Activated naive CD8-positive, alpha-beta T cell treated with anti-CD3 and anti-CD28 coated beads, Interleukin-2, amount 50 U/mL, for 24 hours (primary cell): ENCODE measurements around the gene CDC42SE2.
A peak's percentile ranks its signal among the peaks of the same experiment; 100 is the strongest.
"Not testable (repeated sequence)": the region's sequence is repeated elsewhere in the genome, so short reads cannot be mapped to it uniquely, and the experiment has no call there.

Source experiments
- ATAC-seq: fragments of 150-1000 bp; cut with Tn5 transposase; one replicate; pipeline ENCODE4 v1.10.0; 2021
- DNase-seq: peaks from one replicate; pipeline ENCODE4 v3.0.0; 2021
- H3K27ac Mint-ChIP-seq: one replicate; pipeline ENCODE4 v1.8.0; 2021; ENCODE audit warnings: mild to moderate bottlenecking, mixed read lengths
- H3K27me3 Mint-ChIP-seq: one replicate; pipeline ENCODE4 v1.8.0; 2021; ENCODE audit warnings: mixed read lengths
- H3K36me3 Mint-ChIP-seq: one replicate; pipeline ENCODE4 v1.8.0; 2021; ENCODE audit warnings: low read depth, mixed read lengths
- H3K4me1 Mint-ChIP-seq: one replicate; pipeline ENCODE4 v1.8.0; 2021; ENCODE audit warnings: mixed read lengths
- H3K4me3 Mint-ChIP-seq: one replicate; pipeline ENCODE4 v1.8.0; 2021; ENCODE audit warnings: mild to moderate bottlenecking, moderate library complexity, mixed read lengths
- H3K9me3 Mint-ChIP-seq: one replicate; pipeline ENCODE4 v1.8.0; 2021; ENCODE audit warnings: mixed read lengths

The CDC42SE2 gene

DNA sequence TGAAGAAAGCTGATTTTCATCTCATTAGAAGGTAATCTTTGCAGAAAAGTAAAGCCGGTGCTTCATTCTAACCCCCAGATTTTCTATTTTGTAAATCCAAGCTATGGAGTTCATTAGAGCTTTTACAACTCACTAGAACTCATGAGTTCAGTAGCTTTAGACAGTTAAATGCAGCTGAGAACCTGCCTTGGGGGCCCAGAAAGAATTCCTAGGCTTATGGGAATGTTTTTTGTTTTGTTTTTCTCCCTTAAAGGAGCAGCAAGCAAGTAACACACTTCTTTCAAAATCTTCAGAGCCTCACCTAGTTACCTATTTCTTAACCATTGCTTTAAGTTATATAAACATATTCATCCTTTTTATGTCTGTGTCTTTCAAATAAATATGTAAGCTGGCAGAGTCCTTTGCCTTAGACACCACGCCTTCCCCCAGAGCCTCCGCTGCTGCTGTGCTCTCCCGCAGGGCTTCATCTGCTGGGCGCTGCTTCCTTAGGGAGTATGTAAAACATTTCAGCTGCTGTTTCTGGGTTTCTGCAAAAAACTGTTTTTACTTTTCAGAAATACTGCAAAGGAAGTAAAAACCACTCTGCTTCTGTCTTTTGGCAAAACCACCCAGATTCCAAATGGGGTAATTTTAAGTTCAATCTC lies 132.9 kb downstream of the CDC42SE2 start:
- Mint-ChIP-seq H3K27ac (peak overlapping the region; percentile 96), H3K9me3 (peaks cover 8% of the 10 kb centered on the region), H3K4me1 (peaks cover 70% of the 10 kb centered on the region), H3K36me3 (peaks cover 82% of the 10 kb centered on the region), H3K4me3 (no peak overlapping the region), H3K27me3 (no peaks in the 10 kb centered on the region)
- no peak for ATAC-seq
- no peak for DNase-seq

DNA sequence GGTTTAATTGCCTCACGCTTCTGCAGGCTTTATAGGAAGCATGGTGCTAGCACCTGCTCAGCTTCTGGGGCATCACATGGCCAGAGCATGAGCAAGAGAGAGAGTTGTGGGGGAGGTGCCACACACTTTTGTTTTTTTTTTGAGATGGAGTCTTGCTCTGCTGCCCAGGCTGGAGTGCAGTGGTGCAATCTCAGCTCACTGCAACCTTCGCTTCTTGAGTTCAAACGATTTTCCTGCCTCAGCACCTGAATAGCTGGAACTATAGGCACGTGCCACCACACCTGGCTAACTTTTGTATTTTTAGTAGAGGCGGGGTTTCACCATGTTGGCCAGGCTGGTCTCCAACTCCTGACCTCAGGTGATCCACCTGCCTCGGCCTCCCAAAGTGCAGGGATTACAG lies 135.2 kb downstream of the CDC42SE2 start:
- Mint-ChIP-seq H3K4me1 (peaks cover 48% of the 10 kb centered on the region), H3K36me3 (peaks cover 78% of the 10 kb centered on the region), H3K9me3 (peaks cover 21% of the 10 kb centered on the region)
- not testable (repeated sequence) for ATAC-seq, H3K27me3 Mint-ChIP-seq, H3K27ac Mint-ChIP-seq, H3K4me3 Mint-ChIP-seq, DNase-seq

DNA sequence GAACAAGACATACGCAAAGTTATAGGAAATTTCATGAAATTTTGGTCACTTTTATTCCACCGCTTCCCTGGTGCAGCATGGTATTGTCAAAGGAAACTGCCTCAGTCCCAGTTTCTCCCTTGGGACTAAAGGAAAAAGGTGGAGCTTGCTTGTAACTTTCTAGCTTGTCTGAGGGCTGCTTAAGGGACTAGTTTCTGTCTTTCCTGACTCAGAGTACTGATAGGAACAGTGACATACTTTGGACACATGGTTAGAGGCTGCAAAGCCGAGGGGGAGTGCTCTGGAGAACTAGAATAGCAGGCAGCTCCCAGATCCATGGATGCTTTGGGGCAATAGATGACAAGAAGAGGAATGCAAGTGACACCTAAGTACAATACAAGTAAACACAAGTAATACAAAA lies 136.7 kb downstream of the CDC42SE2 start:
- peaks cover 21% of the 10 kb centered on the region for H3K9me3 Mint-ChIP-seq
- ATAC-seq = no peak
- peaks cover 74% of the 10 kb centered on the region for H3K36me3 Mint-ChIP-seq
- no peaks in the 10 kb centered on the region for H3K27me3 Mint-ChIP-seq
- no peak overlapping the region for H3K4me3 Mint-ChIP-seq
- no peak for DNase-seq
- peak overlapping the region; percentile 37 for H3K27ac Mint-ChIP-seq
- H3K4me1 Mint-ChIP-seq = peaks cover 33% of the 10 kb centered on the region

DNA sequence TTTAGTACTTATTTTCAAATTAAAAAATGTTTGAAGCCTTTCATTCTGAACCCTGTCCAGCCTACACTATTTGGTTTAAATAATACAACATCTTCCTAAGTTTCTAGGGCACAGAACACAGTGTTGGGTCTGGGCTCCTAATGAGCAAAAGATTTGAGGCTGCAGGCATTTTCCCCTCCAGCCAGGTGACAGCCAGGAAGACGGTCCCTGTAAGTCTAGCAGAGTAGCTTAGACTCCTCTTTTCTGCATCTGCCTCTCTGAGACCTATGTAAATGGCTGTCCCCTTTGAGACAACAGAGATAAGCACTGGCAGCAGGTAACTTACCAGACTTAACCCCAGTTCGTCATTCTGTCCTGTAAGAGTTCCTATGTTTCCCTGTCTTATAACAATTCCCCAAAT lies 141.8 kb downstream of the CDC42SE2 start:
- peaks cover 73% of the 10 kb centered on the region for H3K36me3 Mint-ChIP-seq
- DNase-seq = no peak
- H3K27me3 Mint-ChIP-seq = no peaks in the 10 kb centered on the region
- H3K9me3 Mint-ChIP-seq = peaks cover 21% of the 10 kb centered on the region
- no peak for ATAC-seq
- H3K4me1 Mint-ChIP-seq = peaks cover 4% of the 10 kb centered on the region
- H3K27ac Mint-ChIP-seq = peak overlapping the region; percentile 24
- no peak overlapping the region for H3K4me3 Mint-ChIP-seq

DNA sequence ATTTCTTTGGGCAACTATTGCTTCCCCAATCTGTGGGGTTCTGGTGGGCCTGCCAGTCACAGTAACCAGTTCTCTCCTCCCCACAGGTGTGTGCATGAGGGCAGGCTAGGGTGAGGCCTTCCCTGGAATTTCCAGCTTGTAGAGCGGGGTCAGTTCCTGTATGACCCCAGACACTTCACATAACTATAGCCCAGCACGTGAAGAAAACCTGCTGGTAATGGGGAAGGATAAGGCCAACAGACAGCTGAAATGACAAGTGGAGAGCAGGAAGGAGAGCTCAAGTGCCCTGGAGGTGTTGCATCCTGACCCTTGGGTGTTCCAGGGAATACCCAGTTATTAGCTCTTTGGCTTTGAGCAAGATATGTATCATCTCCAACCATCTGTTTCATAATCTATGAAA lies 142.2 kb downstream of the CDC42SE2 start:
- no peak for DNase-seq
- no peaks in the 10 kb centered on the region for H3K27me3 Mint-ChIP-seq
- peak overlapping the region; percentile 24 for H3K27ac Mint-ChIP-seq
- peaks cover 2% of the 10 kb centered on the region for H3K4me1 Mint-ChIP-seq
- no peak overlapping the region for H3K4me3 Mint-ChIP-seq
- H3K9me3 Mint-ChIP-seq = peaks cover 17% of the 10 kb centered on the region
- ATAC-seq = no peak
- peaks cover 73% of the 10 kb centered on the region for H3K36me3 Mint-ChIP-seq

DNA sequence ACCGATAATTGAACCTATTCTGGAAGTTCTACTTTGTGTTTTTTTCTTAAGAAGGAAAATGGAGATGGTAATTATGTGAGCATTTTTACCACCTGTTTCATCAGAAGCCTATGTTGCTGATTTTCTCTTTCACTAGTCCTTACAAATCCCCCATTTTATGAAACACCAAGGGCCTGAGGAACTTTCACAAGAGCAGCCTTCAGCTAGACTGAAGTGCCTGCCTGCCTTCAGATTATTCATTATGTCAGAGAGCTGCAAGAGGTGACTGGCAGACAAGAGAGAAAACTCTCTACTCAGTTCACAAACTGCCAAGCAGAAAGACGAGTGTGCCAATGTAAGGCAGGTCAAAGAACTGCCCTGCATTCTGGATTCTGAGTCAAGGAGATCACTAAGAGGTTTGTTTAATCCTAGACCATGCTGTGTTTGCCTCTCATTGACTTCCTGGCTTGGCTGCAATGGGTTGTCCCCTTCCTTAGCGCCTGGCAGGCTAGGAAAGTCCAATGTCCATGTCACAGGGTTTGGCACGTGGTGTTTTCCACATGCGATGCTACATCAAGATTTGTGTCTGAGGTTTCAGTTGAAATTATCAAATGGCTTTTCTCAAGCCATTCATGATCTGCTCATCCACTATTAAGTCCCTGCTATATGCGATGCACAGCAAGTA lies 143.3 kb downstream of the CDC42SE2 start:
- peaks cover 69% of the 10 kb centered on the region for H3K36me3 Mint-ChIP-seq
- H3K27ac Mint-ChIP-seq = peak overlapping the region; percentile 0
- no peaks in the 10 kb centered on the region for H3K27me3 Mint-ChIP-seq
- H3K4me3 Mint-ChIP-seq = no peak overlapping the region
- H3K9me3 Mint-ChIP-seq = peaks cover 17% of the 10 kb centered on the region
- DNase-seq = no peak
- no peak for ATAC-seq
- H3K4me1 Mint-ChIP-seq = peaks cover 2% of the 10 kb centered on the region

DNA sequence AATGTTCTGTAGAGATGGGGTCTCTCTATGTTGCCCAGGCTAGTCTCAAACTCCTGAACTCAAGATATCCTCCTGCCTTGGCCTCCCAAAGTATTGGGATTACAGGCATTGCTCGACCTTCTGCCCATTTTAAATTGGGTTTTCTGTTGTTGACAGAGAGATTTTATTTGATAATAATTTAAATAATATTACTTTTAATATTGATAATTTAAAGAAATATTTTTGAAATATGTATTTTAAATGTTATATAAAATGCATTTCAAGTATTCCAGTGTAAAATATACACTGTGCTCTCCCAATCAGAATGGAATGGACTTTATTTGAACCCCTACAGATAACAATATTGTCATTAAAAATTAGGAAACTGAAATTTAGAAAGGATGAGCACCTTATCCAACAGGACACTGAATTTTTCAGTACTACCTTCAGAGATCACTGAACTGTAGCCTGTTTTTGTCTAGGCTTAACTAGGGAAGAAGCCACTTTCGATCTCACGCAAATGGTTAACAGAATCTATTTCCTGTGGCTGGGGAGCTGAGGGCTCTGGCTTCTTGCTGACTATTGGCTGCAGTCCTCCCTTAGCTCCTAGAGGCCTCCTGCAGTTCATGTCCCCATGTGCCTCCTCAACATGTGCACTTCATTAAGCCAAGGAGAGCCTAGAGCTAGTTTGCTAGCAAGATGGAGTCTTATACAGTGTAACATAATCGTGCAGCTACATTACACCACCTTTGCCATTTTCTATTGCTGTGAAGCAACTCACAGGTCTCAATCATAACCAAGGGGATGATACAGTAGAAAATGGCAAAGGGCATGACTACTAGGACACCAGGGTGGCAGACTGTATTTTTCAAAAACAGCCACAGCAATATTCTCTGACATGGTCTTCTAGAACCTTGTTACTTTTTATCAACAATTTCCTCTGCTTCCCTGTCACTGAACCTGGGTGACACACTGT lies 150.0 kb downstream of the CDC42SE2 start:
- Mint-ChIP-seq H3K9me3 (peaks cover 7% of the 10 kb centered on the region), H3K36me3 (peaks cover 35% of the 10 kb centered on the region), H3K4me3 (peak overlapping the region; percentile 35), H3K27me3 (no peaks in the 10 kb centered on the region), H3K27ac (peak overlapping the region; percentile 89), H3K4me1 (peaks cover 35% of the 10 kb centered on the region)
- peak; percentile 28 for DNase-seq
- ATAC-seq = peak; percentile 75

DNA sequence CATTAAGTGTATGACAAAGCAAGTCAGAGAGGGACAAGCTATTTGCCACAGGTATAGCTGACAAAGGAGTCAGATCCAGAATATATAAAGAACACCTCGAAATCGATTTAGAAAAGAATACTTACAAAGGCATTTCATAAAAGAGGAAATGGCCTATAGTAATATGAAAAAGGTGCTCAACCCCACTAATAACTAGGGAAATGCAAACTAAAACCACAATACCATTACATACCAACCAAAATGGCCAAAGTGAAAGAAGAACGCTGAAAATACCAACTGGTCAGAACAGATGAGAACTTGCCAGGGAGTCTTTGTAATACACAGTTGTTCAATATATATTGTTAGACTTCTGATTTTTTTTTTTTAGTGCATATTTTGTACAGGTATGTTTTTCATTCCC lies 152.9 kb downstream of the CDC42SE2 start:
- Mint-ChIP-seq H3K27ac (peak overlapping the region; percentile 26), H3K4me1 (peaks cover 43% of the 10 kb centered on the region), H3K27me3 (no peaks in the 10 kb centered on the region), H3K36me3 (peaks cover 22% of the 10 kb centered on the region), H3K9me3 (no peaks in the 10 kb centered on the region), H3K4me3 (peak overlapping the region; percentile 48)
- DNase-seq (no peak), ATAC-seq (no peak)

DNA sequence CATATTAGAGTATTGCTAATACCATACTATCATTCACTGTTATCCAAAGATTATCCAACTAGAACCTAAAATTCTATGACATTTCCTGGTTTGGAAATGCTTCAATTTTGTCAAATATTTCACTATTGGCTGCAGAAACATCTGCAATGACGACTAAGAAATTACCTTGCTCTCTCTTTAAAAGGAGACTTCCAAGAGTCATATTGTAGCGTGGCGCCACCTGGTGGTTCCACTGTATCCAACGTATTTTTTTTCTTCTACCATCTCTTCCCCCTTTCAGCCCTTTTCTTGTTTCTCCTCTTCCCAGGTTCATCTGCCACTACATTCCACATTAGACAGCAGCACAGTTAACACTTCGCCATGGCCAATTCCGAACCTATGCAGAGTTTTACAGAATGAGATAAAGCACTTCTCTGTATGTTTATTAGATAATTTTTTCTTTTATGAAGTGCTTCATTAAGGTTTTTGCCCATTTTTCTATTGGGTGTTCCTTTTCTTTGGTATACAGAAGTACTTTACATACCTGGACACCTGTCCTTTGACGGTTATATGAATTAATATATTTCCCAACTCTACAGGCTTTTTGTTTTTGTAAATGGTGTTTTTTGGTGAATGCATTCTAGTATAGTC lies 153.5 kb downstream of the CDC42SE2 start:
- DNase-seq = peak; percentile 85
- H3K4me1 Mint-ChIP-seq = peaks cover 43% of the 10 kb centered on the region
- peak overlapping the region; percentile 63 for H3K27ac Mint-ChIP-seq
- H3K36me3 Mint-ChIP-seq = peaks cover 25% of the 10 kb centered on the region
- H3K27me3 Mint-ChIP-seq = no peaks in the 10 kb centered on the region
- no peaks in the 10 kb centered on the region for H3K9me3 Mint-ChIP-seq
- peak overlapping the region; percentile 48 for H3K4me3 Mint-ChIP-seq
- ATAC-seq = peak; percentile 26

DNA sequence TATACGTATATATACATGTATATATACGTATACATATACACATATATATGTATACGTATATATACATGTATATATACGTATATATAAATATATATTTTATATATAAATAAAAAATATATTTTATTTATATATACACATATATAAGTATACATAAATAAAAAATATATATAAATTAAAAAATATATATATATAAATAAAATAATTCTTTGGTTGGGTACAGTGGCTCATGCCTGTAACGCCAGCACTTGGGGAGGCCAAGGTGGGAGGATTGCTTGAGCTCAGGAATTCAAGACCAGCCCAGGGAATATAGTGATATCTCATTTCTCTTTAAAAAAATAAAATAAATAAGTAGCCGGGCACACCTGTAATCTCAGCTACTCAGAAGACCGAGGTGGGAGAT lies 155.0 kb downstream of the CDC42SE2 start:
- no peaks in the 10 kb centered on the region for H3K9me3 Mint-ChIP-seq
- DNase-seq = no peak
- H3K4me1 Mint-ChIP-seq = peaks cover 36% of the 10 kb centered on the region
- no peaks in the 10 kb centered on the region for H3K27me3 Mint-ChIP-seq
- peaks cover 27% of the 10 kb centered on the region for H3K36me3 Mint-ChIP-seq
- ATAC-seq = no peak
- H3K27ac Mint-ChIP-seq = no peak overlapping the region
- no peak overlapping the region for H3K4me3 Mint-ChIP-seq

DNA sequence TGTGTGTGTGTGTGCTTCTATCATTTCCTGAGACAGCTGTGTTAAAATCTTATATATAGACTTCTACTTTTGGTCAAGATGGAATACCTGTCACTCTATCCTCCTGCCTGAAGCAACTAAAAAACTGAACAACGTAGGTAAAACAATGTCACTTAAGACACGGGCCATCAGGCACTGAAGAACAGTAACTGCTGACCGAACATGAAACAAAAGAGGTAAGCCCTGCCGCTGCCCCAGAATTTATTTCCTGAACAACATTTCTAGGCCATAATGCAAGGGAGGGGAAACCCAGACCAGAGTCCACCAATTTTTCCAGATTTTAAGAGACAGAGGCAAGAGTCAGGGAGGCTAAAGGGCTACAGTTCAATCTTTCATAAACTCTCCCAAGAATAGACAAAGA lies 156.0 kb downstream of the CDC42SE2 start:
- Mint-ChIP-seq H3K36me3 (peaks cover 21% of the 10 kb centered on the region), H3K9me3 (no peaks in the 10 kb centered on the region), H3K4me1 (peaks cover 27% of the 10 kb centered on the region), H3K4me3 (no peak overlapping the region), H3K27ac (peak overlapping the region; percentile 50), H3K27me3 (no peaks in the 10 kb centered on the region)
- ATAC-seq (no peak), DNase-seq (no peak)

DNA sequence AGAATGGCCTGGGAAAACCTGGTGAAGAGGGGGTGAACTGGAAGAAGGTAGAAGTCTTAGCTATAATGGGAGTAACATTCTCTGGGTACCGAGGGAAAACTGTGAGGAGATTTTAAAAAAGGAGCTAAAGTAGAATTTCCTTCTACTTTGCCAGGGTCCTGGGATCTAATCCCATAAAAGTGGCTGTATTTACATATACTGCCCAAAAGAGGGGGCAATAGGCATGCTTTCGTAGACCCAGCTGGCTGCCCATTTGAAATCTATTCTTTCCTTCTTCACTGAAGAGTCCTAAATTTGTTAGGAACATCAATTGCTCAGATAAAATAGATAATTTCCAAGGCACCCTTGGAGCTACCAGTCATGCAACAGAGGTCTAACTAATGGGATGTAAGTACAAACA lies 159.2 kb downstream of the CDC42SE2 start:
- no peak overlapping the region for H3K4me3 Mint-ChIP-seq
- ATAC-seq (no peak), DNase-seq (no peak)
- H3K36me3 Mint-ChIP-seq = peaks cover 31% of the 10 kb centered on the region
- no peaks in the 10 kb centered on the region for H3K27me3 Mint-ChIP-seq
- no peaks in the 10 kb centered on the region for H3K9me3 Mint-ChIP-seq
- peaks cover 10% of the 10 kb centered on the region for H3K4me1 Mint-ChIP-seq
- peak overlapping the region; percentile 64 for H3K27ac Mint-ChIP-seq

DNA sequence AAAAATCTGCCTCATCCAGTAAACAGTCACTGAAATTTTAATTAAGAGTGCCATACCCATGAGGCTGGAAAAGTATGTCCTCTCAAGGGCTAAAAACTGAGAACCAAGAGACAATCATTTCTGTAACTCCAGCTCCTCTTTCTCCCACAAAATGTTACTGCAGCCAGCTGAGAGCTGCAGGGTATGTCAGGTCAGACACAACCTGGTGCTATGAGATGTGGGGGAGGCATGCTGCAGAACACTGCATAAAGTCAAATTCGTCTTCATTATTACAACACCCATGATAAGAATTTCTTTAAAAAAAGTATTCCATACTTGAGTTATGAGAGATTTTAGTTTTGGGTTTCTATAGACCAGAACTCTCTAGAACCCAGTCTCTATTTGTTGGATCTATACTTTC lies 162.2 kb downstream of the CDC42SE2 start:
- DNase-seq (no peak), ATAC-seq (no peak)
- Mint-ChIP-seq H3K9me3 (no peaks in the 10 kb centered on the region), H3K27me3 (no peaks in the 10 kb centered on the region), H3K36me3 (peaks cover 51% of the 10 kb centered on the region), H3K27ac (no peak overlapping the region), H3K4me1 (peaks cover 2% of the 10 kb centered on the region), H3K4me3 (no peak overlapping the region)

DNA sequence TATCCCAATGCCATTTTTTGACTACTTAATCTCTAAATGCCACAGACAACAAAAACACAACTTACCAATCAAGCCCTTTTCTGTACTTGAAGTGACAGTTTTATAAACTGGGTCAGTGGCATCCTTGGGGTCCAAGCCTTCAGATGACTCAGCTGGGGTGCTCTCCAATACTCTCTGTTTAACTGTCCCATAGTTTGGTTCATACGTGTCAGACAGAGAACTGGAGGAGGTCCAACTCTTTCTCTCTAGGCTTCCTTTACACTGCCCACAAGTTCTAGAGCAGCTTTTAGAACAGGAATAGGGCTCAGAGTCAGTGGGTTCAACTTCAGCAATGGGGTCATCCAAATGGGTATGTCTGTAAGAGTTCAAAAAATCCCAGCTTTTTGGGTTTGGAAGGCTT lies 166.9 kb downstream of the CDC42SE2 start:
- Mint-ChIP-seq H3K27ac (peak overlapping the region; percentile 52), H3K36me3 (peaks cover 50% of the 10 kb centered on the region), H3K4me1 (no peaks in the 10 kb centered on the region), H3K9me3 (no peaks in the 10 kb centered on the region), H3K4me3 (no peak overlapping the region), H3K27me3 (no peaks in the 10 kb centered on the region)
- no peak for ATAC-seq
- DNase-seq = no peak
